IMR-90 (cell line): ENCODE results near the gene FARSB. TPM values are rescaled to one million over a fixed set of nuclear protein-coding genes. Genes with fewer than 3 reads are reported as not detected.

Experiments
- ATAC-seq: fragments of 200-7000 bp; cut with Tn5 transposase; 2 replicates; pipeline ENCODE4 v1.9.1; 2020; ENCODE audit warnings: low read depth, mild to moderate bottlenecking, moderate library complexity
- BruUV-seq: library from RNA; stranded (reverse); fragments of 400-500 nt; replicated peaks from 2 replicates; lab custom pipeline; 2021; lab: Mats Ljungman, UMichigan
- CTCF ChIA-PET: fragments of 300-600 bp; formaldehyde crosslinking; extraction: SDS; loops from one replicate; lab custom pipeline; 2021; ENCODE audit warnings: antibody characterized with exemption; lab: Yijun Ruan, JAX
- POLR2A ChIA-PET: fragments of 300-600 bp; sonication (Branson Sonifier 250); formaldehyde crosslinking; loops from one replicate; lab custom pipeline; 2022; ENCODE audit warnings: antibody characterized with exemption; ENCODE audit not compliant: unreplicated experiment; lab: Charles Lee
- DNase-seq: peaks from one replicate; pipeline ENCODE4 v3.0.0; 2013
- H2AFZ ChIP-seq: replicated peaks from 2 replicates; pipeline ENCODE3; 2013; ENCODE audit warnings: low read length, mild to moderate bottlenecking; ENCODE audit not compliant: poor library complexity
- H2AK5ac ChIP-seq: 2 replicates; pipeline ENCODE4 v1.6.1; 2013; ENCODE audit warnings: low read depth, low read length, inconsistent platforms
- H2AK9ac ChIP-seq: replicated peaks from 2 replicates; pipeline ENCODE3; 2013; ENCODE audit warnings: mild to moderate bottlenecking, low read depth, low read length, moderate library complexity; ENCODE audit not compliant: poor library complexity
- H2BK120ac ChIP-seq: 2 replicates; pipeline ENCODE4 v1.6.1; 2013; ENCODE audit warnings: low read depth, low read length, inconsistent platforms
- H2BK15ac ChIP-seq: 3 replicates; pipeline ENCODE4 v1.6.1; 2013; ENCODE audit warnings: low read depth, low read length, inconsistent platforms
- H2BK20ac ChIP-seq: 2 replicates; pipeline ENCODE4 v1.6.1; 2013; ENCODE audit warnings: low read depth, mild to moderate bottlenecking, inconsistent platforms, low read length, moderate library complexity
- H2BK5ac ChIP-seq: 2 replicates; pipeline ENCODE4 v1.6.1; 2013; ENCODE audit warnings: mild to moderate bottlenecking, low read depth, low read length, inconsistent platforms; ENCODE audit not compliant: poor library complexity, severe bottlenecking
- H3K14ac ChIP-seq: replicated peaks from 2 replicates; pipeline ENCODE4 v1.6.1; 2013; ENCODE audit warnings: low read depth, low read length, inconsistent platforms
- H3K18ac ChIP-seq: 2 replicates; pipeline ENCODE4 v1.6.1; 2013; ENCODE audit warnings: low read depth, low read length, control low read depth
- H3K23ac ChIP-seq: 2 replicates; pipeline ENCODE4 v1.6.1; 2013; ENCODE audit warnings: low read depth, low read length, inconsistent platforms
- H3K27ac ChIP-seq: 2 replicates; pipeline ENCODE4 v1.5.1; 2013; ENCODE audit warnings: mild to moderate bottlenecking, control low read depth, low read length; ENCODE audit not compliant: insufficient read depth
- H3K27me3 ChIP-seq: 2 replicates; pipeline ENCODE4 v1.6.1; 2013; ENCODE audit warnings: low read length; ENCODE audit not compliant: control insufficient read depth, insufficient read depth
- H3K36me3 ChIP-seq: 2 replicates; pipeline ENCODE4 v1.6.1; 2013; ENCODE audit warnings: low read length, mixed read lengths; ENCODE audit not compliant: control insufficient read depth, insufficient read depth
- H3K4ac ChIP-seq: 2 replicates; pipeline ENCODE4 v1.6.1; 2013; ENCODE audit warnings: low read depth, low read length, inconsistent platforms
- H3K4me1 ChIP-seq: 2 replicates; pipeline ENCODE4 v1.6.1; 2013; ENCODE audit warnings: low read length, mixed read lengths; ENCODE audit not compliant: control insufficient read depth, insufficient read depth
- H3K4me2 ChIP-seq: 2 replicates; pipeline ENCODE4 v1.6.1; 2013; ENCODE audit warnings: low read depth, mild to moderate bottlenecking, control low read depth, low read length, moderate library complexity
- H3K4me3 ChIP-seq: 2 replicates; pipeline ENCODE4 v1.5.1; 2013; ENCODE audit warnings: low read depth, mild to moderate bottlenecking, control low read depth, low read length, moderate library complexity; ENCODE audit not compliant: insufficient read depth
- H3K56ac ChIP-seq: 2 replicates; pipeline ENCODE4 v1.6.1; 2013; ENCODE audit warnings: low read length, inconsistent platforms; ENCODE audit not compliant: insufficient read depth; ENCODE audit errors: extremely low read depth
- H3K79me1 ChIP-seq, 2 experiments: 2 replicates each; pipeline ENCODE4 v1.6.1; 2013; ENCODE audit warnings: low read length in 2 of 2, inconsistent platforms in 1 of 2, low read depth in 1 of 2
- H3K9ac ChIP-seq: 2 replicates; pipeline ENCODE4 v1.6.1; 2013; ENCODE audit warnings: low read depth, low read length, control low read depth
- H3K9me1 ChIP-seq: 2 replicates; pipeline ENCODE4 v1.6.1; 2013; ENCODE audit warnings: low read length, inconsistent platforms; ENCODE audit not compliant: insufficient read depth
- H3K9me3 ChIP-seq: 2 replicates; pipeline ENCODE4 v1.6.1; 2013; ENCODE audit warnings: low read length; ENCODE audit not compliant: control insufficient read depth, insufficient read depth
- H4K20me1 ChIP-seq: 2 replicates; pipeline ENCODE4 v1.6.1; 2013; ENCODE audit warnings: low read length, inconsistent platforms; ENCODE audit not compliant: insufficient read depth
- H4K5ac ChIP-seq: 2 replicates; pipeline ENCODE4 v1.6.1; 2013; ENCODE audit warnings: mild to moderate bottlenecking, low read depth, low read length, control low read depth
- H4K8ac ChIP-seq, 2 experiments: 2 replicates each; pipeline ENCODE4 v1.6.1; 2013; ENCODE audit warnings: low read depth in 2 of 2, low read length in 2 of 2, control low read depth in 1 of 2, inconsistent platforms in 1 of 2
- H4K91ac ChIP-seq: 2 replicates; pipeline ENCODE4 v1.6.1; 2013; ENCODE audit warnings: low read depth, low read length, inconsistent platforms; ENCODE audit not compliant: insufficient read depth
- BHLHE40 ChIP-seq: fragments of 150-350 bp; IDR thresholded peaks from 2 replicates; pipeline ENCODE4 v1.6.1; 2016; ENCODE audit warnings: mild to moderate bottlenecking, low read depth, low read length
- CEBPB ChIP-seq: IDR thresholded peaks from 2 replicates; pipeline ENCODE4 v1.6.1; 2012; ENCODE audit warnings: low read depth, low read length, improper control_type of control experiment
- CTCF ChIP-seq: conservative IDR thresholded peaks from 2 replicates; pipeline ENCODE4 v1.5.1; 2012; ENCODE audit warnings: mild to moderate bottlenecking, low read depth, low read length, improper control_type of control experiment
- MAFK ChIP-seq: IDR thresholded peaks from 2 replicates; pipeline ENCODE4 v1.6.1; 2012; ENCODE audit warnings: low read depth, low read length, improper control_type of control experiment
- MXI1 ChIP-seq: IDR thresholded peaks from 2 replicates; pipeline ENCODE4 v1.6.1; 2012; ENCODE audit warnings: low read depth, mild to moderate bottlenecking, low read length, moderate library complexity, borderline replicate concordance
- POLR2A ChIP-seq: IDR thresholded peaks from 2 replicates; pipeline ENCODE4 v1.6.1; 2012; ENCODE audit warnings: mild to moderate bottlenecking, low read depth, low read length
- RAD21 ChIP-seq: IDR thresholded peaks from 2 replicates; pipeline ENCODE4 v1.6.1; 2012; ENCODE audit warnings: low read length, improper control_type of control experiment
- RCOR1 ChIP-seq: IDR thresholded peaks from 2 replicates; pipeline ENCODE4 v1.6.1; 2012; ENCODE audit warnings: mild to moderate bottlenecking, low read length, improper control_type of control experiment; ENCODE audit not compliant: insufficient replicate concordance
- RFX5 ChIP-seq: IDR thresholded peaks from 2 replicates; pipeline ENCODE4 v1.8.0; 2012; ENCODE audit warnings: low read depth, mild to moderate bottlenecking, low read length, moderate library complexity
- WGBS, 2 experiments: methylation state at CpG; one replicate each; pipeline versions ENCODE4 v1.1.5 to v1.1.7; 2013; ENCODE audit warnings: missing lambda C conversion rate in 2 of 2; ENCODE audit not compliant: insufficient read length in 1 of 2; ENCODE audit errors: extremely low coverage in 2 of 2; 5-methylcytosine and 5-hydroxymethylcytosine counted together
- dilution Hi-C: fragments of 300-500 bp; cut with HindIII; formaldehyde crosslinking; loops from one replicate; pipeline ENCODE4 v1.14.3; 2018; ENCODE audit warnings: low sequenced_read_pairs; ENCODE audit not compliant: unreplicated experiment
- in situ Hi-C: fragments of 300-500 bp; cut with MboI; formaldehyde crosslinking; loops from 3 replicates; pipeline ENCODE4 v1.14.3; 2019; ENCODE audit warnings: low sequenced_read_pairs, inconsistent platforms, mixed read lengths
- intact Hi-C: fragments of 100-400 bp; cut with micrococcal nuclease; formaldehyde crosslinking; loops from 2 replicates; pipeline ENCODE4 v1.10.0; 2022
- polyA plus RNA-seq, 3 experiments: library from polyadenylated mRNA; depleted of rRNA; stranded (reverse); fragments of >200 nt; gene quantifications; 2 replicates each; pipeline ENCODE4 v1.2.3, GENCODE V29; 2012; ENCODE audit warnings: low replicate concordance in 1 of 3
- total RNA-seq: library from RNA; depleted of rRNA; stranded (reverse); fragments of >200 nt; gene quantifications from 2 replicates; pipeline ENCODE4 v1.2.3, GENCODE V29; 2012

Gene FARSB
- total and polyA plus RNA-seq, 2 of the 4 experiments (the other 2 are of a cell fraction): 21.1 to 32.5 TPM

- dilution Hi-C loops (no loop called here), in situ Hi-C loops (loop anchor here (5.0 to 10.0 kb wide), 2 partner anchors 208 to 241 kb away; no protein-coding TSS in a partner anchor), intact Hi-C loops (loop anchor here (5.0 kb wide), 2 partner anchors 168 to 263 kb away; partner anchors contain the start of gene ACSL3)
- no TSS peak for BruUV-seq
- Histone ChIP-seq H3K4me3 (no peak overlapping the region), H3K9me1 (peaks cover 3% of the 10 kb centered on the region), H3K4me1 (peaks cover 5% of the 10 kb centered on the region), H4K20me1 (no peaks in the 10 kb centered on the region), H4K5ac (no peak overlapping the region), H2BK5ac (no peak overlapping the region), H3K18ac (no peak overlapping the region), H2AK5ac (no peak overlapping the region), H4K91ac (no peak overlapping the region), H3K9ac (no peak overlapping the region), H3K79me1 (no peaks in the 10 kb centered on the region), H3K23ac (no peak overlapping the region), H2BK120ac (no peak overlapping the region), H2BK15ac (no peak overlapping the region), H2AK9ac (no peak overlapping the region), H3K14ac (no peak overlapping the region), H3K56ac (no peak overlapping the region), H3K4me2 (no peak overlapping the region), H3K36me3 (no peaks in the 10 kb centered on the region), H3K27ac (no peak overlapping the region), H3K27me3 (no peaks in the 10 kb centered on the region), H3K9me3 (no peaks in the 10 kb centered on the region), H4K8ac (no peak overlapping the region), H2BK20ac (no peak overlapping the region), H3K4ac (no peak overlapping the region), H2AFZ (no peak overlapping the region)
- ChIA-PET POLR2A (no interaction called here), CTCF (interaction anchor here (0.6 kb wide), 1 partner anchor 10 kb away, joined by 3 read pairs; no protein-coding TSS in a partner anchor)
- no peak for TF ChIP-seq CEBPB
- peak; percentile 37 for TF ChIP-seq CTCF
- no peak for TF ChIP-seq MAFK
- TF ChIP-seq BHLHE40: no peak
- TF ChIP-seq POLR2A: no peak
- no peak for TF ChIP-seq RFX5
- TF ChIP-seq RCOR1: no peak
- peak; percentile 46 for TF ChIP-seq RAD21
- no peak for TF ChIP-seq MXI1
- DNase-seq: no peak
- no peak for ATAC-seq
- no CpG with 5 or more reads among the region's 1 CpG for WGBS, 2 experiments
These were observed 37.9 kb upstream of the FARSB start for GRCh38 chr2:222693837-222694236.
